Muscle layer of colon (tissue), 2 donors: Measurements from ENCODE around the gene ARMC7.

Experiments
- H3K27ac ChIP-seq: one replicate; pipeline ENCODE4 v1.7.0; 2013; ENCODE audit warnings: low read depth, mild to moderate bottlenecking, low read length, moderate library complexity
- H3K27me3 ChIP-seq, 2 donors: one replicate each; pipeline ENCODE4 v1.7.0; 2013; ENCODE audit warnings: low read length in 2 of 2, mild to moderate bottlenecking in 2 of 2; ENCODE audit not compliant: insufficient read depth in 2 of 2, control insufficient read depth in 1 of 2
- H3K36me3 ChIP-seq: one replicate; pipeline ENCODE4 v1.7.0; 2013; ENCODE audit warnings: mild to moderate bottlenecking, low read length; ENCODE audit not compliant: insufficient read depth
- H3K4me1 ChIP-seq: one replicate; pipeline ENCODE4 v1.7.0; 2013; ENCODE audit warnings: mild to moderate bottlenecking, low read length; ENCODE audit not compliant: insufficient read depth
- H3K4me3 ChIP-seq, 2 donors: one replicate each; pipeline ENCODE4 v1.7.0; 2013; ENCODE audit warnings: low read length in 2 of 2, low read depth in 1 of 2, mild to moderate bottlenecking in 1 of 2, moderate library complexity in 1 of 2
- H3K9ac ChIP-seq: one replicate; pipeline ENCODE4 v1.7.0; 2013; ENCODE audit warnings: low read length
- H3K9me3 ChIP-seq: one replicate; pipeline ENCODE4 v1.7.0; 2013; ENCODE audit warnings: mild to moderate bottlenecking, low read length
- donor health status: abdominal sarcoma.
- donor health status: Adenocarcinoma of cecum.

The ARMC7 gene

DNA sequence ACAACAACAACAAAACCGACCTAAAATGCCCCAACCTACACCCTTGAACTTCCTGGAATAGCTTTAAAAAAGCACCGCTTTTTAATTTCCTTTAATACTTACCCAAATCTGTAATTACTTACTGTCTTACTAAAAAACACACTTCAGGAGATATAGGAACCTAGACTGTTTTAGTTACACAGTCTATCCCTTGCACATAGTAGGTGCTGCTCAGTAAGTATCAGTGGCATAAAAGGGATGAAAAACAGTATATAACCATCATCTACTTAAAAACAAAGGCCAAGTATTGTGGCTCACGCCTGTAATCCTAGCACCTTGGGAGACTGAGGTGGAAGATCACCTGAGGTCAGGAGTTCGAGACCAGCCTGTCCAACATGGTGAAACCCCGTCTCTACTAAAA lies 66.9 kb downstream of the ARMC7 start:
- H3K27ac ChIP-seq = no peak overlapping the region
- H3K4me1 ChIP-seq = peaks cover 12% of the 10 kb centered on the region
- no peaks in the 10 kb centered on the region for H3K9me3 ChIP-seq
- no peak overlapping the region for H3K4me3 ChIP-seq
- H3K36me3 ChIP-seq = peaks cover 45% of the 10 kb centered on the region
- H3K9ac ChIP-seq = no peak overlapping the region
- no peaks in the 10 kb centered on the region for H3K27me3 ChIP-seq

DNA sequence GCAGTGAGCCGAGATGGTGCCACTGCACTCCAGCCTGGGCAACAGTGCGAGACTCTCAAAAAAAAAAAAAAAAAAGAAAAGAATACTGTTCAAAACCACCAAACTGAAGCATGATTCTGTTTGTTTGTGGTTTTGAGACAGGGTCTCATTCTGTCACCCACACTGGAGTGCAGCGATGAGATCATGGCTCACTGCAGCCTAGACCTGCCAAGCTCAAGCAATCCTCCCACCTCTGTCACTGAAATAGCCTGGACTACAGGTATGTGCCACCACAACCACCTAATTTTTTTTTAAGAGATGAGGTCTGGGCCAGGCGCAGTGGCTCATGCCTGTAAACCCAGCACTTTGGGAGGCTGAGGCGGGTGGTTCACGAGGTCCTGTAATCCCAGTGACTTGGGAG lies 68.7 kb downstream of the ARMC7 start:
- H3K27ac ChIP-seq = no peak overlapping the region
- no peaks in the 10 kb centered on the region for H3K27me3 ChIP-seq
- H3K9ac ChIP-seq = no peak overlapping the region
- H3K4me1 ChIP-seq = peaks cover 10% of the 10 kb centered on the region
- H3K9me3 ChIP-seq = no peaks in the 10 kb centered on the region
- no peak overlapping the region for H3K4me3 ChIP-seq
- H3K36me3 ChIP-seq = peaks cover 30% of the 10 kb centered on the region
